Suprapubic skin (tissue), 4 donors: ENCODE results near the gene MGAT1. TPM values are rescaled to one million over a fixed set of nuclear protein-coding genes. Genes with fewer than 3 reads are reported as not detected.

Experiments used
- DNase-seq, 2 donors: peaks; one replicate each; pipeline ENCODE4 v3.0.0-alpha.2; 2019; ENCODE audit warnings: low spot score in 2 of 2
- H3K27ac ChIP-seq: fragments of 200-600 bp; sonication (generic); one replicate; pipeline ENCODE4 v1.5.1; 2019
- H3K27me3 ChIP-seq: fragments of 200-600 bp; sonication (generic); one replicate; pipeline ENCODE4 v1.5.1; 2019
- H3K36me3 ChIP-seq: fragments of 200-600 bp; sonication (generic); one replicate; pipeline ENCODE4 v1.5.1; 2019
- H3K4me1 ChIP-seq: fragments of 200-600 bp; sonication (generic); one replicate; pipeline ENCODE4 v1.5.1; 2019
- H3K4me3 ChIP-seq: fragments of 200-600 bp; sonication (generic); one replicate; pipeline ENCODE4 v1.5.1; 2019; ENCODE audit warnings: mild to moderate bottlenecking
- H3K9me3 ChIP-seq: fragments of 200-600 bp; sonication (generic); one replicate; pipeline ENCODE4 v1.5.1; 2019
- EP300 ChIP-seq: sonication (generic); formaldehyde crosslinking; IDR thresholded peaks from one replicate; pipeline ENCODE4 v1.6.1; 2017; ENCODE audit warnings: antibody characterized with exemption
- POLR2A ChIP-seq, 2 donors: fragments of 450-650 bp; IDR thresholded peaks; one replicate each; pipeline ENCODE4 v1.6.1; 2017; ENCODE audit warnings: antibody characterized with exemption in 2 of 2, mild to moderate bottlenecking in 2 of 2, moderate library complexity in 2 of 2
- POLR2AphosphoS5 ChIP-seq, 3 donors: sonication (generic); formaldehyde crosslinking; IDR thresholded peaks; one replicate each; pipeline ENCODE4 v1.6.1; 2017; ENCODE audit warnings: antibody characterized with exemption in 3 of 3
- WGBS: methylation state at CpG from one replicate; pipeline ENCODE4 v1.1.5; 2018; 5-methylcytosine and 5-hydroxymethylcytosine counted together
- total RNA-seq, 4 donors: library from RNA; depleted of rRNA; stranded (reverse); fragments of >200 nt; gene quantifications; one replicate each; pipeline ENCODE4 v1.1.0, GENCODE V29; 2016
- TF ChIP-seq, protein P1 (sequence below), 2 donors: fragments of 200-600 bp in 1 of 2; fragments of 450-650 bp in 1 of 2; sonication (generic) in 1 of 2; IDR thresholded peaks; one replicate each; pipeline ENCODE4 v1.5.1; 2016 to 2019; ENCODE audit warnings: antibody characterized with exemption in 2 of 2, mild to moderate bottlenecking in 1 of 2, moderate library complexity in 1 of 2

Gene MGAT1
- total RNA-seq, 4 donors from 2014 or later = 122 to 137 (median 125) TPM

DNA sequence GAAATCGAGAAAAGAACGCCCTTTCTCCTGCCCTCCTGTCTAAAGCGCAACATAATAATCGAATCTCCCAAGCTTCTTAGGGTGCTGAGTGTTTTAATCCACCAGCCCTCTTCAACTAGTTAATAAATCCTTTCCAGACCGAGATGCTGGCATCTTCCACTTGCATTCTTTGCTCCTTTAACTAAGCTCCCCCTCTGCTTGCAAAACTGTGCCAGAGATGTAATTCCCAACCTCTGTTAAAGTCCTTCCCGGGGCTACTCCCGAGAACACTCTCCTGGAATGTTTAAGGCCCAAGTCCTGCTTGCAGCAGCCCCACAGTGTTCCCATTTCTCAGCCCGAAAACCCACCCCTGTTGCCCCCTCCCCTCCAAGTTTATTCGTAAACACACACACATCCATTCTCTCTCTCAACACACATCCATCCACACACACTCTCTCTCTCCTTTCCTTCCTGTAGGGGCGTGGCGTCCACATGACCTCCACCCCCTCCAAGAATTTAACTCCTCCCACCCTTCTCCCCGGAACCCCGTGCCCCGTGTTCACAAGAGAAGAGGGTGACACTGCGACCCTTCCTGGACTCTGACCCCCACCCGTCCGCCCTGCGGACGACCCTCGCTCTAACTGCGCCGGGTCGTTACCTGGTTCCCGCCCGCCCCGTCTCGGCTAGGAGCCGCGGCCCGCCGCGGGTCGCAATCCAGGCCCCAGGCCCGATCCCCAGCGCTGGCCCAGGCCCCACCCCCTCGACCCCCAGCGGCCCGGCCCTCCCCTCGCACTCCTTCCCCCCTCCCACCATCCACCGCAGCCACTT, 7.0 kb upstream of the MGAT1 start:
- TF ChIP-seq, protein P1, sequence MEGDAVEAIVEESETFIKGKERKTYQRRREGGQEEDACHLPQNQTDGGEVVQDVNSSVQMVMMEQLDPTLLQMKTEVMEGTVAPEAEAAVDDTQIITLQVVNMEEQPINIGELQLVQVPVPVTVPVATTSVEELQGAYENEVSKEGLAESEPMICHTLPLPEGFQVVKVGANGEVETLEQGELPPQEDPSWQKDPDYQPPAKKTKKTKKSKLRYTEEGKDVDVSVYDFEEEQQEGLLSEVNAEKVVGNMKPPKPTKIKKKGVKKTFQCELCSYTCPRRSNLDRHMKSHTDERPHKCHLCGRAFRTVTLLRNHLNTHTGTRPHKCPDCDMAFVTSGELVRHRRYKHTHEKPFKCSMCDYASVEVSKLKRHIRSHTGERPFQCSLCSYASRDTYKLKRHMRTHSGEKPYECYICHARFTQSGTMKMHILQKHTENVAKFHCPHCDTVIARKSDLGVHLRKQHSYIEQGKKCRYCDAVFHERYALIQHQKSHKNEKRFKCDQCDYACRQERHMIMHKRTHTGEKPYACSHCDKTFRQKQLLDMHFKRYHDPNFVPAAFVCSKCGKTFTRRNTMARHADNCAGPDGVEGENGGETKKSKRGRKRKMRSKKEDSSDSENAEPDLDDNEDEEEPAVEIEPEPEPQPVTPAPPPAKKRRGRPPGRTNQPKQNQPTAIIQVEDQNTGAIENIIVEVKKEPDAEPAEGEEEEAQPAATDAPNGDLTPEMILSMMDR (IDR thresholded peaks at IDR 0.05) = no peak
- no peak for TF ChIP-seq POLR2A (IDR thresholded peaks at IDR 0.05)
- TF ChIP-seq POLR2AphosphoS5 (IDR thresholded peaks at IDR 0.05) = no peak
- no peak for TF ChIP-seq EP300

DNA sequence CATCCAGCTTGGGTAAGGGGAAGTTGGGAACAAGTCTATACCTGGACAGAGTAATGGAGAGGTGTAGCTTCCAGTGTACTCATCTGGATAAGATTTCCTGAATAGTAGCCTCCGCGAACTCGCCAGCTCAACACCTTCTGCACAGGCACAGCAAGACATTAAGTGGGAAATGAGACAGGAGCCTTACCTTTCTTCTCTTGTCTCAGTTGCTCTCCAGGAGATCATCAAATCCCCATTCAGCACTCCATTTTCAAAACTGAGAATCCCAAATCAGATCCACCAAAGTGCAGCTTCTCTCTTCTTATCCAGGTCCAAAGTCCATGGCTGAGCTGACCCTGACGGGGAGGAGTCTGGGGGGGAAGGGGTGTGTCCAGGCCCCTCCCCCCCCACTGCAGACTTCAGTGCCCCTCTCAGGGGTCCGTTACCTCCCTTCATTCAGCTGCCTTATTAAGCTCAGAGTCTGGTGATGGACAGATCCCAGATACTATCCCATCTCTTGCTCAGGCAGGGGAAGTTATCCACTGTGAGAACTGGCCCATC, 5.9 kb upstream of the MGAT1 start:
- no peaks in the 10 kb centered on the region for H3K9me3 ChIP-seq
- TF ChIP-seq, protein P1 (IDR thresholded peaks at IDR 0.05) = no peak
- TF ChIP-seq EP300 (no peak), POLR2AphosphoS5 (IDR thresholded peaks at IDR 0.05) (no peak), POLR2A (IDR thresholded peaks at IDR 0.05) (no peak)
- no peaks in the 10 kb centered on the region for H3K27me3 ChIP-seq
- H3K27ac ChIP-seq = peak overlapping the region; percentile 99
- peak in 1 of 2 donors; percentile 45 for DNase-seq
- peaks cover 75% of the 10 kb centered on the region for H3K4me1 ChIP-seq
- peaks cover 3% of the 10 kb centered on the region for H3K36me3 ChIP-seq
- WGBS = 61% methylated on average over 5 of the region's 5 CpGs
- peak overlapping the region; percentile 58 for H3K4me3 ChIP-seq

More for the DNA sequence above, 7.0 kb upstream of the MGAT1 start:
- no peaks in the 10 kb centered on the region for H3K27me3 ChIP-seq
- peaks cover 67% of the 10 kb centered on the region for H3K4me1 ChIP-seq
- H3K9me3 ChIP-seq = no peaks in the 10 kb centered on the region
- H3K4me3 ChIP-seq = peak overlapping the region; percentile 58
- 6% methylated on average over 34 of the region's 40 CpGs for WGBS
- peaks cover 3% of the 10 kb centered on the region for H3K36me3 ChIP-seq
- DNase-seq = peak; percentile 92 to 93
- H3K27ac ChIP-seq = peak overlapping the region; percentile 97

DNA sequence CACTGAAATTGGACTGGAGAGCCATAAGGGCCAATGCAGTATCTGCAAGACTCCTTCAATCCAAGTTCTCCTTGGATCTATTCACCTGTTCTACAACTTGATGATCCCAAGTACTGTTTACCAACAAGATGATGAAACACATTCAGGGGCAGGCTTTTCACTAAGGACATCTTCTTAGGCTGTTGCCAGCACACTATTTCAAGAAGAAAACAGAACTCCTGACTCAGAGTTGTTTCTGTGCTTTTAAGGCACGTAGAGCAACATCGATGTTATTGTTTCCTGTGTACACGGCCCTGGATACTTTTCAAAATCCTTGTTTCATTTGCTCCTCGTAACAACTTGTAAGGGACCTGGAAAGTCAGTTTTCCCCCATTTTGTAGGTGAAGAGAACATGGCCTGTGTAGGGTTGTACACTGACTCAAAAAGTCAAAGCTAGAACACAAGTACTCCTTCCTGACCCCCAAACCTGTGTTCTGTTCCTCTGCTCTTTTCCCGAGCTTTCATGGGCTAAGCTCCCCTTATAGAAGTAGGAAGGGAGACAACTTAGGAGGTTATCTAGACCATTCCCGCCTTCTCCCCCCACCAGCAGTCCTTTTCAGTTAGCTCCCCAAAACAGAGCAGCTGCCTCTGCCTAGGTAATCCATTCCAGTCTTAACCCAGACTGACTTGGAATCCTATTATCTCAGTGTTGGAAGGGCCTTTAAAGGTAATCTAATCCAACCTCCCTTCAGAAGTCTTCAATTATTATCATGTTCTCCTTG, 5.2 kb upstream of the MGAT1 start:
- Histone ChIP-seq H3K9me3 (no peaks in the 10 kb centered on the region), H3K27ac (peak overlapping the region; percentile 99), H3K4me1 (peaks cover 81% of the 10 kb centered on the region), H3K27me3 (no peaks in the 10 kb centered on the region), H3K4me3 (peak overlapping the region; percentile 58), H3K36me3 (peaks cover 3% of the 10 kb centered on the region)
- DNase-seq = peak in 1 of 2 donors; percentile 21
- TF ChIP-seq, protein P1 (IDR thresholded peaks at IDR 0.05) = no peak
- TF ChIP-seq POLR2A (IDR thresholded peaks at IDR 0.05) = no peak
- no peak for TF ChIP-seq POLR2AphosphoS5 (IDR thresholded peaks at IDR 0.05)
- TF ChIP-seq EP300 = no peak
- WGBS = 25% methylated on average over 6 of the region's 6 CpGs

DNA sequence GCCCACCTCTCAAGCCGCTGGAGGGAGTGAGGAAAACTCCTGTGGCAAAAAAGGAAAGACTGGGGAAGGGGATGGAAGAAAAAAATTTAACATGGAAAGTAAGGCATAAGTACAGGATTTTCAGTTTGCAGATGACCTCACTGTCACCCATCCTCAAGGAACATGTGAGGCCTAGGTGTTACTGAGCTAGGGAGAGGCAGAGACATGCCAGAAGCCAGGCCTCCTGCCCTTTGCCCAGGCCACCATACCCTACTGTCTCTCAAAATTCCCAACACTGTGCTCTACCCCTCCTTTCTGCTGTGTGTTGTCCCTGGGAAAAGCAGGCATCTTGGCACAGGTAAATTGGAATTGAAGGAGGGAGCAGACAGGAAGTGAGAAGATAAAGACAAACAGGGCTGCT, 4.4 kb upstream of the MGAT1 start:
- Histone ChIP-seq H3K36me3 (peaks cover 3% of the 10 kb centered on the region), H3K27ac (peak overlapping the region; percentile 99), H3K4me1 (peaks cover 80% of the 10 kb centered on the region), H3K9me3 (no peaks in the 10 kb centered on the region), H3K4me3 (peak overlapping the region; percentile 58), H3K27me3 (no peaks in the 10 kb centered on the region)
- 85% methylated on average over 1 of the region's 1 CpG for WGBS
- TF ChIP-seq POLR2A (IDR thresholded peaks at IDR 0.05) = no peak
- no peak for TF ChIP-seq EP300
- no peak for TF ChIP-seq POLR2AphosphoS5 (IDR thresholded peaks at IDR 0.05)
- TF ChIP-seq, protein P1 (IDR thresholded peaks at IDR 0.05) = no peak
- peak in 1 of 2 donors; percentile 24 for DNase-seq
